H7 (cell line): ENCODE data around the gene MYO1D. TPM values are rescaled to one million over a fixed set of nuclear protein-coding genes. Genes with fewer than 3 reads are reported as not detected.
A peak's percentile ranks its signal among the peaks of the same experiment; 100 is the strongest.

Source experiments
- DNase-seq: peaks from one replicate; pipeline ENCODE4 v3.0.0; 2012
- H3K27me3 ChIP-seq: 2 replicates; pipeline ENCODE4 v1.6.0; 2011; ENCODE audit warnings: mild to moderate bottlenecking, low read length; ENCODE audit not compliant: control insufficient read depth, insufficient read depth
- H3K36me3 ChIP-seq: replicated peaks from 2 replicates; pipeline ENCODE4 v1.5.1; 2011; ENCODE audit warnings: low read length; ENCODE audit not compliant: control insufficient read depth, insufficient read depth
- H3K4me3 ChIP-seq: 2 replicates; pipeline ENCODE4 v1.5.1; 2011; ENCODE audit warnings: low read depth, mild to moderate bottlenecking, control low read depth, low read length, moderate library complexity; ENCODE audit not compliant: insufficient read depth
- total RNA-seq: library from RNA; depleted of rRNA; stranded (reverse); fragments of >200 nt; shearing (Covaris generic); gene quantifications from 2 replicates; pipeline ENCODE4 v1.2.3, GENCODE V29; 2014

Gene MYO1D
- total RNA-seq, 1 experiment from 2014 or later = 15.6 TPM

- Histone ChIP-seq H3K4me3 (no peak overlapping the region), H3K27me3 (no peaks in the 10 kb centered on the region)
Observed at GRCh38 chr17:32802306-32802705, 74.6 kb downstream of the MYO1D start.

GRCh38 chr17:32801641-32802040 is 75.3 kb downstream of the MYO1D start:
- Histone ChIP-seq H3K4me3 (no peak overlapping the region), H3K36me3 (no peaks in the 10 kb centered on the region), H3K27me3 (no peaks in the 10 kb centered on the region)
- DNase-seq = no peak

More at GRCh38 chr17:32802306-32802705, 74.6 kb downstream of the MYO1D start:
- DNase-seq = no peak
- H3K36me3 ChIP-seq = no peaks in the 10 kb centered on the region

GRCh38 chr17:32801193-32801592 is 75.7 kb downstream of the MYO1D start:
- no peak overlapping the region for H3K4me3 ChIP-seq
- no peaks in the 10 kb centered on the region for H3K27me3 ChIP-seq
- no peaks in the 10 kb centered on the region for H3K36me3 ChIP-seq
- no peak for DNase-seq

- DNase-seq = no peak
- Histone ChIP-seq H3K36me3 (no peaks in the 10 kb centered on the region), H3K4me3 (no peak overlapping the region), H3K27me3 (no peaks in the 10 kb centered on the region)
Observed at GRCh38 chr17:32798938-32799337, 78.0 kb downstream of the MYO1D start.

GRCh38 chr17:32795339-32795979 is 81.5 kb downstream of the MYO1D start:
- no peak for DNase-seq
- no peaks in the 10 kb centered on the region for H3K27me3 ChIP-seq
- H3K36me3 ChIP-seq = no peaks in the 10 kb centered on the region
- no peak overlapping the region for H3K4me3 ChIP-seq

GRCh38 chr17:32794533-32795246 is 82.2 kb downstream of the MYO1D start:
- Histone ChIP-seq H3K36me3 (no peaks in the 10 kb centered on the region), H3K4me3 (no peak overlapping the region), H3K27me3 (no peaks in the 10 kb centered on the region)
- no peak for DNase-seq

GRCh38 chr17:32793841-32794240 is 83.1 kb downstream of the MYO1D start:
- H3K27me3 ChIP-seq = no peaks in the 10 kb centered on the region
- no peak for DNase-seq
- H3K4me3 ChIP-seq = no peak overlapping the region
- H3K36me3 ChIP-seq = no peaks in the 10 kb centered on the region

- no peaks in the 10 kb centered on the region for H3K36me3 ChIP-seq
- H3K4me3 ChIP-seq = no peak overlapping the region
- no peak for DNase-seq
- H3K27me3 ChIP-seq = no peaks in the 10 kb centered on the region
Observed at GRCh38 chr17:32792207-32792606, 84.7 kb downstream of the MYO1D start.

- no peaks in the 10 kb centered on the region for H3K36me3 ChIP-seq
- DNase-seq = no peak
- H3K27me3 ChIP-seq = no peaks in the 10 kb centered on the region
- H3K4me3 ChIP-seq = no peak overlapping the region
Observed at GRCh38 chr17:32786169-32786568, 90.8 kb downstream of the MYO1D start.

GRCh38 chr17:32784113-32784512 is 92.8 kb downstream of the MYO1D start:
- H3K27me3 ChIP-seq = no peaks in the 10 kb centered on the region
- no peaks in the 10 kb centered on the region for H3K36me3 ChIP-seq
- H3K4me3 ChIP-seq = no peak overlapping the region
- no peak for DNase-seq

GRCh38 chr17:32783602-32784001 is 93.3 kb downstream of the MYO1D start:
- Histone ChIP-seq H3K27me3 (no peaks in the 10 kb centered on the region), H3K4me3 (no peak overlapping the region), H3K36me3 (no peaks in the 10 kb centered on the region)
- peak; percentile 36 for DNase-seq

- Histone ChIP-seq H3K27me3 (no peaks in the 10 kb centered on the region), H3K4me3 (no peak overlapping the region), H3K36me3 (no peaks in the 10 kb centered on the region)
- no peak for DNase-seq
Observed at GRCh38 chr17:32780721-32781120, 96.2 kb downstream of the MYO1D start.

GRCh38 chr17:32777922-32778321 is 99.0 kb downstream of the MYO1D start:
- no peak for DNase-seq
- Histone ChIP-seq H3K4me3 (no peak overlapping the region), H3K27me3 (no peaks in the 10 kb centered on the region), H3K36me3 (no peaks in the 10 kb centered on the region)

- H3K36me3 ChIP-seq = no peaks in the 10 kb centered on the region
Observed at GRCh38 chr17:32777436-32777835, 99.5 kb downstream of the MYO1D start.

GRCh38 chr17:32774695-32775084 is 102.2 kb downstream of the MYO1D start:
- DNase-seq = no peak
- no peaks in the 10 kb centered on the region for H3K27me3 ChIP-seq
- H3K36me3 ChIP-seq = no peaks in the 10 kb centered on the region
- H3K4me3 ChIP-seq = no peak overlapping the region

More at GRCh38 chr17:32777436-32777835, 99.5 kb downstream of the MYO1D start:
- Histone ChIP-seq H3K27me3 (no peaks in the 10 kb centered on the region), H3K4me3 (no peak overlapping the region)
- no peak for DNase-seq
